ENCODE measurements around the gene ADCY3.

DNA sequence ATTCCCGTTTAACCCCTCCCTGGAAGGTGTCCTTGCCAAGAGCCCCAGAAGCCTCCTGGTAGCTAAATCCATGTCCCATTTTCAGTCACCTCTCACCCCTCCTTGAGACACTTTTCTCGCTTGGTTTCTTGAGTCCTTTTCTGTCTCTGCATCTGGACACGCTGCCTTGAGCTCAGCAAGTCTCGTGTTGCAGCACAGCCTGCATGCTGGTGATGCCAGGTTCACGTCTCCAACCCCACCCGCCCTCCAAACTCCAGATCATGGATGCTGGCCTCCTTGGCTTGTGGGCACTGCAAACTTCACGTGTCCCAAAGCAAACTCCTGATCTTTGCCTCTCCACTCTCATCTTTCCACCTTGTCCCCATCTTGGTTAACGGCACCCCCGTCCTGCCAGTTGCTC lies 87.5 kb downstream of the ADCY3 start:
- TF ChIP-seq, protein P1, sequence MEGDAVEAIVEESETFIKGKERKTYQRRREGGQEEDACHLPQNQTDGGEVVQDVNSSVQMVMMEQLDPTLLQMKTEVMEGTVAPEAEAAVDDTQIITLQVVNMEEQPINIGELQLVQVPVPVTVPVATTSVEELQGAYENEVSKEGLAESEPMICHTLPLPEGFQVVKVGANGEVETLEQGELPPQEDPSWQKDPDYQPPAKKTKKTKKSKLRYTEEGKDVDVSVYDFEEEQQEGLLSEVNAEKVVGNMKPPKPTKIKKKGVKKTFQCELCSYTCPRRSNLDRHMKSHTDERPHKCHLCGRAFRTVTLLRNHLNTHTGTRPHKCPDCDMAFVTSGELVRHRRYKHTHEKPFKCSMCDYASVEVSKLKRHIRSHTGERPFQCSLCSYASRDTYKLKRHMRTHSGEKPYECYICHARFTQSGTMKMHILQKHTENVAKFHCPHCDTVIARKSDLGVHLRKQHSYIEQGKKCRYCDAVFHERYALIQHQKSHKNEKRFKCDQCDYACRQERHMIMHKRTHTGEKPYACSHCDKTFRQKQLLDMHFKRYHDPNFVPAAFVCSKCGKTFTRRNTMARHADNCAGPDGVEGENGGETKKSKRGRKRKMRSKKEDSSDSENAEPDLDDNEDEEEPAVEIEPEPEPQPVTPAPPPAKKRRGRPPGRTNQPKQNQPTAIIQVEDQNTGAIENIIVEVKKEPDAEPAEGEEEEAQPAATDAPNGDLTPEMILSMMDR (IDR thresholded peaks at IDR 0.05): no peak
- TF ChIP-seq ZFX (IDR thresholded peaks at IDR 0.05; ENCODE audit: borderline replicate concordance): no peak
